HCT116 (cell line): Measurements from ENCODE around the gene ADAM30.

ENCODE experiments used
- POLR2A ChIP-seq: IDR thresholded peaks from 2 replicates; pipeline ENCODE4 v1.7.0; 2011; ENCODE audit warnings: borderline replicate concordance; ENCODE audit not compliant: insufficient read depth, insufficient read length; ENCODE audit errors: extremely low read depth
- SIN3A ChIP-seq: IDR thresholded peaks from 2 replicates; pipeline ENCODE4 v1.6.1; 2012; ENCODE audit warnings: low read depth
- ZNF274 ChIP-seq: fragments of 200-500 bp; sonication (Bioruptor generic); IDR thresholded peaks from 2 replicates; pipeline ENCODE4 v1.6.1; 2014; ENCODE audit warnings: mild to moderate bottlenecking, low read depth, low read length, inconsistent platforms
- TF ChIP-seq, protein P1 (sequence below), 3 experiments: fragments of 200-600 bp in 1 of 3; sonication (generic) in 1 of 3; IDR thresholded peaks in 2 of 3; conservative IDR thresholded peaks in 1 of 3; 2 replicates each; pipeline ENCODE4 v1.5.1; 2012 to 2017; ENCODE audit warnings: low read depth in 2 of 3, low read length in 2 of 3, antibody characterized with exemption in 1 of 3, borderline replicate concordance in 1 of 3, control low read depth in 1 of 3, mild to moderate bottlenecking in 1 of 3, mixed read lengths in 1 of 3, mixed run types in 1 of 3, moderate library complexity in 1 of 3; ENCODE audit not compliant: insufficient read depth in 1 of 3

DNA sequence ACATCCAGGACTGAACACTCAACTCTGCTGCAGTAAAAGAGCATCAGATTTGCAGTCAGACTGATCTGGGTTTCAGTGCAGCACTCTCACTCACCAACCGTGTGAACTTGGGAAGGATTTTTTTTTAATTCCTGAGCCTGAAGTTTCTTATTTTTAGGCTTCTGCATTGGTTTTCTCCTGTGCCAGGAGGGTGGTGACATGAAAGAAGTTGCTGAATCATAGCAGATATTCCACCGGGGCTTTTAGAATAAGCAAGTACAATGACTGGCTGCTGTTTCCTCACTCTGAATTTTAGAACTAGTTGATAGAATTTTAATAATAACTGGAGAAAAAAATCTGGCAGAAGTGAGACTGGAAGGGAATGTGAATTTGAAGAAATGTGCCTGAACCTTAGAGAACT is 11.6 kb downstream of the ADAM30 start:
- TF ChIP-seq POLR2A (no peak), ZNF274 (no peak), SIN3A (no peak)
- TF ChIP-seq, protein P1, sequence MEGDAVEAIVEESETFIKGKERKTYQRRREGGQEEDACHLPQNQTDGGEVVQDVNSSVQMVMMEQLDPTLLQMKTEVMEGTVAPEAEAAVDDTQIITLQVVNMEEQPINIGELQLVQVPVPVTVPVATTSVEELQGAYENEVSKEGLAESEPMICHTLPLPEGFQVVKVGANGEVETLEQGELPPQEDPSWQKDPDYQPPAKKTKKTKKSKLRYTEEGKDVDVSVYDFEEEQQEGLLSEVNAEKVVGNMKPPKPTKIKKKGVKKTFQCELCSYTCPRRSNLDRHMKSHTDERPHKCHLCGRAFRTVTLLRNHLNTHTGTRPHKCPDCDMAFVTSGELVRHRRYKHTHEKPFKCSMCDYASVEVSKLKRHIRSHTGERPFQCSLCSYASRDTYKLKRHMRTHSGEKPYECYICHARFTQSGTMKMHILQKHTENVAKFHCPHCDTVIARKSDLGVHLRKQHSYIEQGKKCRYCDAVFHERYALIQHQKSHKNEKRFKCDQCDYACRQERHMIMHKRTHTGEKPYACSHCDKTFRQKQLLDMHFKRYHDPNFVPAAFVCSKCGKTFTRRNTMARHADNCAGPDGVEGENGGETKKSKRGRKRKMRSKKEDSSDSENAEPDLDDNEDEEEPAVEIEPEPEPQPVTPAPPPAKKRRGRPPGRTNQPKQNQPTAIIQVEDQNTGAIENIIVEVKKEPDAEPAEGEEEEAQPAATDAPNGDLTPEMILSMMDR (IDR thresholded peaks at IDR 0.05 in 2 of 3, conservative IDR thresholded peaks at IDR 0.05 in 1 of 3; ENCODE audit: borderline replicate concordance in 1 of 3, insufficient read depth in 1 of 3, low read depth in 2 of 3, low read length in 2 of 3) = no peak
